ENCODE results near the gene ZNF574.

The ZNF574 gene

DNA sequence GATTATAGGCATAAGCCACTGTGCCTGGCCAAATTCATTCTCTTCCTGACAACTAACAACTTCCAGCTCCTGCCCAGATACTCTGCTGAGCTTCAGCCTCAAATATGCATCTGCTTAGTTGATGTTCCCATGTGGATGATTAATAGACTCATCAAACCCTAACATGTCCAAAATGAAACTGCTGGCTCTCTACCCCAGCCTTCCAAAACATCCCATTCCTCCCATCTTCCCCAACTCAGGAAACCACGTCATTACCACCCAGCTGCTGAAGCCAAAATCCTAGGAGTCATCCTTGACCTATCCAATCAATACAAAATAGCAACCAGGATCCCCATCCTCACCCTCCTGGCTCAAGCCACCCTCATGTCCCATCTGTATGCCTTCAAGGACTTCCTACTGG, 35.4 kb downstream of the ZNF574 start:
- DNase-seq (ENCODE audit: low read depth in 1 of 2, low spot score in 1 of 2), result no peak
- Histone ChIP-seq H3K27me3 (ENCODE audit: insufficient read depth, poor library complexity, severe bottlenecking) (no peaks in the 10 kb centered on the region), H3K27ac (replicated peaks) (no peak overlapping the region), H3K4me3 (replicated peaks; ENCODE audit: insufficient read depth, low read length) (no peak overlapping the region)
- TF ChIP-seq, protein P1, sequence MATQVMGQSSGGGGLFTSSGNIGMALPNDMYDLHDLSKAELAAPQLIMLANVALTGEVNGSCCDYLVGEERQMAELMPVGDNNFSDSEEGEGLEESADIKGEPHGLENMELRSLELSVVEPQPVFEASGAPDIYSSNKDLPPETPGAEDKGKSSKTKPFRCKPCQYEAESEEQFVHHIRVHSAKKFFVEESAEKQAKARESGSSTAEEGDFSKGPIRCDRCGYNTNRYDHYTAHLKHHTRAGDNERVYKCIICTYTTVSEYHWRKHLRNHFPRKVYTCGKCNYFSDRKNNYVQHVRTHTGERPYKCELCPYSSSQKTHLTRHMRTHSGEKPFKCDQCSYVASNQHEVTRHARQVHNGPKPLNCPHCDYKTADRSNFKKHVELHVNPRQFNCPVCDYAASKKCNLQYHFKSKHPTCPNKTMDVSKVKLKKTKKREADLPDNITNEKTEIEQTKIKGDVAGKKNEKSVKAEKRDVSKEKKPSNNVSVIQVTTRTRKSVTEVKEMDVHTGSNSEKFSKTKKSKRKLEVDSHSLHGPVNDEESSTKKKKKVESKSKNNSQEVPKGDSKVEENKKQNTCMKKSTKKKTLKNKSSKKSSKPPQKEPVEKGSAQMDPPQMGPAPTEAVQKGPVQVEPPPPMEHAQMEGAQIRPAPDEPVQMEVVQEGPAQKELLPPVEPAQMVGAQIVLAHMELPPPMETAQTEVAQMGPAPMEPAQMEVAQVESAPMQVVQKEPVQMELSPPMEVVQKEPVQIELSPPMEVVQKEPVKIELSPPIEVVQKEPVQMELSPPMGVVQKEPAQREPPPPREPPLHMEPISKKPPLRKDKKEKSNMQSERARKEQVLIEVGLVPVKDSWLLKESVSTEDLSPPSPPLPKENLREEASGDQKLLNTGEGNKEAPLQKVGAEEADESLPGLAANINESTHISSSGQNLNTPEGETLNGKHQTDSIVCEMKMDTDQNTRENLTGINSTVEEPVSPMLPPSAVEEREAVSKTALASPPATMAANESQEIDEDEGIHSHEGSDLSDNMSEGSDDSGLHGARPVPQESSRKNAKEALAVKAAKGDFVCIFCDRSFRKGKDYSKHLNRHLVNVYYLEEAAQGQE (IDR thresholded peaks at IDR 0.05; ENCODE audit: insufficient replicate concordance, low read depth), result no peak
- TF ChIP-seq, protein P2, sequence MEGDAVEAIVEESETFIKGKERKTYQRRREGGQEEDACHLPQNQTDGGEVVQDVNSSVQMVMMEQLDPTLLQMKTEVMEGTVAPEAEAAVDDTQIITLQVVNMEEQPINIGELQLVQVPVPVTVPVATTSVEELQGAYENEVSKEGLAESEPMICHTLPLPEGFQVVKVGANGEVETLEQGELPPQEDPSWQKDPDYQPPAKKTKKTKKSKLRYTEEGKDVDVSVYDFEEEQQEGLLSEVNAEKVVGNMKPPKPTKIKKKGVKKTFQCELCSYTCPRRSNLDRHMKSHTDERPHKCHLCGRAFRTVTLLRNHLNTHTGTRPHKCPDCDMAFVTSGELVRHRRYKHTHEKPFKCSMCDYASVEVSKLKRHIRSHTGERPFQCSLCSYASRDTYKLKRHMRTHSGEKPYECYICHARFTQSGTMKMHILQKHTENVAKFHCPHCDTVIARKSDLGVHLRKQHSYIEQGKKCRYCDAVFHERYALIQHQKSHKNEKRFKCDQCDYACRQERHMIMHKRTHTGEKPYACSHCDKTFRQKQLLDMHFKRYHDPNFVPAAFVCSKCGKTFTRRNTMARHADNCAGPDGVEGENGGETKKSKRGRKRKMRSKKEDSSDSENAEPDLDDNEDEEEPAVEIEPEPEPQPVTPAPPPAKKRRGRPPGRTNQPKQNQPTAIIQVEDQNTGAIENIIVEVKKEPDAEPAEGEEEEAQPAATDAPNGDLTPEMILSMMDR (IDR thresholded peaks at IDR 0.05; ENCODE audit: insufficient read depth, low read length), result no peak
- TF ChIP-seq POLR2AphosphoS5 (IDR thresholded peaks at IDR 0.05; ENCODE audit: low read depth) (no peak), GABPA (IDR thresholded peaks at IDR 0.05; ENCODE audit: low read depth) (no peak), SPI1 (IDR thresholded peaks at IDR 0.05; ENCODE audit: borderline replicate concordance, low read depth) (no peak)

DNA sequence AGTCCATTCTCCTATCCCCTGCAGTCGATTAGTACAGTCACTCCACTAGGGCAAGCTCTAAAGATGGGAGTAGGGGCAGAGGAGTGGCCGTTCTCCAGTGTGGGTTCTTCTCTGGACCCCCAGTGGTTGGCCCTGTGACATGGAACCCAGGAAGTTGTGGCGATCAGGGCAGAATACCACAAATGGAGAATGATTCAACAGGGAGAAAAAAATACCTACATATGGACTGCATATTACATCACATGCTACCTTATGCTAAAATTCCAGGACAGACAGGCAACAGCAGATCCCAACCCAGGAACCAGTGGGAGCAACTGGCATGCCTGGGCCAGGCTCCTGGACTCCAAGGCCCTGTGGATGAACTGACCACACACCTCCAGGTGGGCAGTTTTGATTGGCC, 35.8 kb downstream of the ZNF574 start:
- Histone ChIP-seq H3K27ac (replicated peaks) (no peak overlapping the region), H3K27me3 (ENCODE audit: insufficient read depth, poor library complexity, severe bottlenecking) (no peaks in the 10 kb centered on the region), H3K4me3 (replicated peaks; ENCODE audit: insufficient read depth, low read length) (no peak overlapping the region)
- DNase-seq (ENCODE audit: low read depth in 1 of 2, low spot score in 1 of 2), result no peak
- TF ChIP-seq GABPA (IDR thresholded peaks at IDR 0.05; ENCODE audit: low read depth), result no peak
- TF ChIP-seq POLR2AphosphoS5 (IDR thresholded peaks at IDR 0.05; ENCODE audit: low read depth), result no peak
- TF ChIP-seq, protein P1 (IDR thresholded peaks at IDR 0.05; ENCODE audit: insufficient replicate concordance, low read depth), result no peak
- TF ChIP-seq SPI1 (IDR thresholded peaks at IDR 0.05; ENCODE audit: borderline replicate concordance, low read depth), result no peak
- TF ChIP-seq, protein P2 (IDR thresholded peaks at IDR 0.05; ENCODE audit: insufficient read depth, low read length), result no peak

DNA sequence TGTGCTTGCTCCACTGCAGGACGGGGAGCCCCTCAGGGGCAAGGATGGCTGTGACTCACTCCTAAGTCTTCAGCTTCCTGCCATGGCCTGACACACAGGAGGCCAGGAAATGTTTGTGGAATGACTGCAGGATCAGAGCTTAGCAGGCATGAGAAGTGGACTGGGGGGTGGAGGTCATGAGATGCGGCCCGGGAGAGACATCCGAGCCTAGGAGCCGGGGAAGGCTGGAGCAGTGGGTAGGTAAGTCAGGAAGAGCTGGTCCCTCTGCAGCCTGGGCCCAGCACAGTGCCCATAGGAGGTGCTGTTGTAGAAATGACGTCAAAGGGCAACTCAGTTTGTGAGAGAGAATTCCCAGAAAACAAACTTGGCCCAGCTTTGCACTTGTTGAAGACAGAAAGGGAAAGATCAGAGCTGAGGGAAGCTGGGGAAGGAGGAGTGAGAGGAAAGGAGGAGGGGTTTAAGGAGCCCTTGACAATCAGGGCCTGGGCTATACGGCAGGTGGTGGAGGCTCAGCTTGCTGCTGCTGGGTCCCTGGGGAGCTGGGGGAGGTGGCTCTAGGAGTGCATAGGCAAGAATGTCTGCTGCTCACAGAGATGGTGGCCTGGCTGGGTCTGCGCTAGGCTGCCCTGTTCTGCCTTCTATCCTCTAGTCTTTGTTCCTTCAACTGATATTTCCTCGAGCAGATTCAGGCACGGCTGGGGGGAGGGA, 37.8 kb downstream of the ZNF574 start:
- Histone ChIP-seq H3K27me3 (ENCODE audit: insufficient read depth, poor library complexity, severe bottlenecking) (no peaks in the 10 kb centered on the region), H3K27ac (replicated peaks) (no peak overlapping the region), H3K4me3 (replicated peaks; ENCODE audit: insufficient read depth, low read length) (no peak overlapping the region)
- DNase-seq (ENCODE audit: low read depth in 1 of 2, low spot score in 1 of 2), result no peak
- TF ChIP-seq POLR2AphosphoS5 (IDR thresholded peaks at IDR 0.05; ENCODE audit: low read depth) (no peak), GABPA (IDR thresholded peaks at IDR 0.05; ENCODE audit: low read depth) (no peak), SPI1 (IDR thresholded peaks at IDR 0.05; ENCODE audit: borderline replicate concordance, low read depth) (no peak)
- TF ChIP-seq, protein P1 (IDR thresholded peaks at IDR 0.05; ENCODE audit: insufficient replicate concordance, low read depth), result no peak
- TF ChIP-seq, protein P2 (IDR thresholded peaks at IDR 0.05; ENCODE audit: insufficient read depth, low read length), result no peak

Measured in HL-60 (cell line).